Spleen (tissue), 7 donors: Measurements from ENCODE around the gene OR1B1.

Experiments used
- CTCF ChIP-seq, 11 experiments: fragments of 200-600 bp in 7 of 11; fragments of 450-650 bp in 4 of 11; sonication (generic) in 4 of 11; IDR thresholded peaks in 8 of 11; conservative IDR thresholded peaks in 3 of 11; 1 replicate in 7 of 11; 2 replicates in 4 of 11; pipeline versions ENCODE4 v1.4.0 to v1.8.0; 2016 to 2021; ENCODE audit warnings: antibody characterized with exemption in 11 of 11, inconsistent platforms in 4 of 11, mild to moderate bottlenecking in 1 of 11
- POLR2A ChIP-seq, 3 donors: fragments of 450-650 bp; IDR thresholded peaks; one replicate each; pipeline ENCODE4 v1.5.1; 2017; ENCODE audit warnings: antibody characterized with exemption in 3 of 3, mild to moderate bottlenecking in 1 of 3
- POLR2AphosphoS5 ChIP-seq, 3 donors: sonication (generic); formaldehyde crosslinking; IDR thresholded peaks; one replicate each; pipeline ENCODE4 v1.5.1; 2017; ENCODE audit warnings: antibody characterized with exemption in 3 of 3
- donor health status: DM: no; HTN: no; CAD: no; lungs with moderate emphysema.
- donor health status: DM: no; HTN: no; CAD: no.
- donor health status: DM: no; HTN: no; CAD: no.

DNA sequence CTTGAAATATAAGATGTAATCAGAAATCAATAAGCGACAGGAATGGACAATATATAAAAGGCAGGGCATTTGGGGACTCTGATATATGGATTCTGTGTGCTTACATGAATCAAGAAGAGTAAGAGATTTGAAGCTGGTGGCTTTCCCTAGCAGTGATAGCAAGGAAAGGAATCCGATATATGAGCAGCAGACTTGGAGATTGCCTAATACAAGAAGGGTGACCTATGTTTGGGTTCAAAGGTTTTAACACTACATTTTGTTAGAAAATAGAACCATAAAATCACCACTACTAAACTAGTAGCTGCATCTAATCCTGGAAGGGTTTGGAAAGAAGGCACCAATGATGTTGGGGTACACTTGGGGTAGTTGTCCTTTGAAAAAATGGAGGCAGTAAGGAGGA is 15.1 kb upstream of the OR1B1 start:
- TF ChIP-seq CTCF (IDR thresholded peaks at IDR 0.05 in 8 of 11, conservative IDR thresholded peaks at IDR 0.05 in 3 of 11) (no peak), POLR2A (IDR thresholded peaks at IDR 0.05) (no peak), POLR2AphosphoS5 (IDR thresholded peaks at IDR 0.05) (no peak)
